ENCODE data around the gene VAMP2. TPM values are rescaled to one million over a fixed set of nuclear protein-coding genes. Genes with fewer than 3 reads are reported as not detected.

VAMP2 gene
- total and polyA plus RNA-seq, 10 of the 15 experiments (the other 5 are each of a cell fraction or from before 2014, with no cell fraction given) = 3.0 to 35.2 (median 25.0) TPM

GRCh38 chr17:8173056-8173870 is 10.5 kb upstream of the VAMP2 start (continued):
- no peak for TF ChIP-seq YBX1 (IDR thresholded peaks at IDR 0.05)
- peak; percentile 89 for TF ChIP-seq PAX5 (IDR thresholded peaks at IDR 0.05; ENCODE audit: borderline replicate concordance, low read depth, low read length)
- TF ChIP-seq RB1 (IDR thresholded peaks at IDR 0.05; ENCODE audit: borderline replicate concordance) = peak; percentile 75; the same call in 1 of the 2 replicates
- TF ChIP-seq SUPT20H (IDR thresholded peaks at IDR 0.05; ENCODE audit: borderline replicate concordance, control insufficient read depth, low read depth, low read length) = no peak
- TF ChIP-seq ZZZ3 (IDR thresholded peaks at IDR 0.05; ENCODE audit: control insufficient read depth, insufficient read length, low read depth) = no peak
- TF ChIP-seq GABPA (IDR thresholded peaks at IDR 0.05; ENCODE audit: low read depth) = peak; percentile 68
- peak; percentile 93 for TF ChIP-seq BCL11A (IDR thresholded peaks at IDR 0.05; ENCODE audit: low read depth, low read length)
- peak; percentile 77 for TF ChIP-seq GATAD2B (conservative IDR thresholded peaks at IDR 0.05; ENCODE audit: low read depth)
- TF ChIP-seq SKIL (IDR thresholded peaks at IDR 0.05; ENCODE audit: low read depth, poor library complexity, severe bottlenecking) = peak; percentile 84
- peak; percentile 100 for TF ChIP-seq ZNF687 (IDR thresholded peaks at IDR 0.05)
- peak; percentile 91 for TF ChIP-seq IKZF1 (conservative IDR thresholded peaks at IDR 0.05)
- TF ChIP-seq POLR2AphosphoS5 (IDR thresholded peaks at IDR 0.05; ENCODE audit: low read length) = peak; percentile 100
- peak; percentile 79 for TF ChIP-seq HSF1 (IDR thresholded peaks at IDR 0.05; ENCODE audit: low read depth, low read length)
- peak; percentile 98 for TF ChIP-seq MEF2A (IDR thresholded peaks at IDR 0.05; ENCODE audit: insufficient read depth, low read depth, low read length)
- TF ChIP-seq TCF7 (IDR thresholded peaks at IDR 0.05; ENCODE audit: borderline replicate concordance) = peak; percentile 93
- peak; percentile 100 for TF ChIP-seq SMAD5 (IDR thresholded peaks at IDR 0.05; ENCODE audit: low read depth)
- no peak; the same call in none of the 2 replicates for TF ChIP-seq MTA2 (IDR thresholded peaks at IDR 0.05; ENCODE audit: low read depth)
- peak; percentile 84 for TF ChIP-seq RUNX3 (IDR thresholded peaks at IDR 0.05; ENCODE audit: low read length)
- no peak for TF ChIP-seq MAX (IDR thresholded peaks at IDR 0.05; ENCODE audit: low read depth, low read length)
- no peak for TF ChIP-seq SMC3 (IDR thresholded peaks at IDR 0.05; ENCODE audit: borderline replicate concordance, low read length)
- no peak for TF ChIP-seq SREBF2 (IDR thresholded peaks at IDR 0.05; ENCODE audit: low read length)
- TF ChIP-seq CHD4 (IDR thresholded peaks at IDR 0.05) = no peak
- no peak for TF ChIP-seq CBX3 (IDR thresholded peaks at IDR 0.05; ENCODE audit: borderline replicate concordance, low read depth)

All from GM12878 (cell line).